Calu3 (cell line): ENCODE measurements around the gene FBXW11. TPM values are rescaled to one million over a fixed set of nuclear protein-coding genes. Genes with fewer than 3 reads are reported as not detected.
"Not testable (repeated sequence)": the region's sequence is repeated elsewhere in the genome, so short reads cannot be mapped to it uniquely, and the experiment has no call there.

Source experiments
- BruUV-seq: library from RNA; stranded (reverse); fragments of 400-500 nt; replicated peaks from 2 replicates; lab custom pipeline; 2021; lab: Mats Ljungman, UMichigan
- CTCF ChIA-PET: fragments of 300-600 bp; sonication (Branson Sonifier 250); formaldehyde crosslinking; loops from one replicate; lab custom pipeline; 2022; ENCODE audit warnings: antibody characterized with exemption; lab: Charles Lee
- DNase-seq: peaks from one replicate; pipeline ENCODE4 v3.0.0; 2022
- H3K27ac Mint-ChIP-seq: one replicate; pipeline ENCODE4 v1.8.0; 2022; ENCODE audit warnings: mixed read lengths; ENCODE audit not compliant: unreplicated experiment
- H3K27me3 Mint-ChIP-seq: one replicate; pipeline ENCODE4 v1.8.0; 2022; ENCODE audit warnings: mixed read lengths; ENCODE audit not compliant: unreplicated experiment
- H3K36me3 Mint-ChIP-seq: one replicate; pipeline ENCODE4 v1.8.0; 2022; ENCODE audit warnings: mild to moderate bottlenecking, moderate library complexity, mixed read lengths; ENCODE audit not compliant: insufficient read depth, unreplicated experiment
- H3K4me1 Mint-ChIP-seq: one replicate; pipeline ENCODE4 v1.8.0; 2022; ENCODE audit warnings: mild to moderate bottlenecking, low read depth, mixed read lengths; ENCODE audit not compliant: unreplicated experiment
- H3K4me3 Mint-ChIP-seq: one replicate; pipeline ENCODE4 v1.8.0; 2022; ENCODE audit warnings: mild to moderate bottlenecking, low read depth, moderate library complexity, mixed read lengths; ENCODE audit not compliant: unreplicated experiment
- H3K9me3 Mint-ChIP-seq: one replicate; pipeline ENCODE4 v1.8.0; 2022; ENCODE audit warnings: low read depth, mixed read lengths; ENCODE audit not compliant: unreplicated experiment
- CTCF ChIP-seq: fragments of 200-600 bp; IDR thresholded peaks from one replicate; pipeline ENCODE4 v1.8.0; 2022; ENCODE audit warnings: antibody characterized with exemption; ENCODE audit not compliant: unreplicated experiment
- intact Hi-C: fragments of 100-400 bp; cut with micrococcal nuclease; formaldehyde crosslinking; loops from one replicate; pipeline ENCODE4 v1.10.0; 2022; ENCODE audit not compliant: unreplicated experiment
- total RNA-seq: library from RNA; stranded (reverse); gene quantifications from 2 replicates; pipeline ENCODE4 v1.2.3, GENCODE V29; 2022

FBXW11 gene
- total RNA-seq, 1 experiment from 2014 or later, result 63.3 TPM

GRCh38 chr5:171920765-171921391, 85.6 kb downstream of the FBXW11 start:
- CTCF ChIA-PET, result interaction anchor here (0.7 to 0.8 kb wide), 2 partner anchors 8 to 22 kb away, joined by 3 to 6 read pairs; no protein-coding TSS in a partner anchor
- no TSS peak for BruUV-seq
- intact Hi-C loops, result no loop called here
- Mint-ChIP-seq H3K27ac (no peak overlapping the region), H3K9me3 (peaks cover 2% of the 10 kb centered on the region), H3K4me1 (peaks cover 12% of the 10 kb centered on the region), H3K4me3 (no peak overlapping the region), H3K36me3 (no peaks in the 10 kb centered on the region), H3K27me3 (no peaks in the 10 kb centered on the region)
- no peak for TF ChIP-seq CTCF
- DNase-seq, result no peak

DNA sequence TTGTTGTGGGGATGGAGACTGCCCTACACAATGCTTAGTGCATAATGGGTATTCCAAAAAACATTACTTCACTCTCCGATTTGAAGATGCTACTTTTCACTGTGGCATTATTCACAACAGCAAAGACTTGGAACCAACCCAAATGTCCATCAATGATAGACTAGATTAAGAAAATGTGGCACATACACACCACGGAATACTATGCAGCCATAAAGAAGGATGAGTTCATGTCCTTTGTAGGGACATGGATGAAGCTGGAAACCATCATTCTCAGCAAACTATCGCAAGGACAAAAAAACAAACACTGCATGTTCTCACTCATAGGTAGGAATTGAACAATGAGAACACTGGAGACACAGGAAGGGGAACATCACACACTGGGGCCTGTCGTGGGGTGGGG, 90.7 kb downstream of the FBXW11 start:
- intact Hi-C loops, H3K9me3 Mint-ChIP-seq, CTCF ChIA-PET: not testable (repeated sequence)

GRCh38 chr5:171914726-171915338, 91.6 kb downstream of the FBXW11 start:
- intact Hi-C loops, result loop anchor here (5.0 kb wide), 1 partner anchor 272 kb away; the partner anchor contains the start of gene STK10
- Mint-ChIP-seq H3K27me3 (no peaks in the 10 kb centered on the region), H3K4me3 (no peak overlapping the region), H3K27ac (peak overlapping the region; percentile 28), H3K36me3 (no peaks in the 10 kb centered on the region), H3K4me1 (peaks cover 26% of the 10 kb centered on the region), H3K9me3 (no peaks in the 10 kb centered on the region)
- DNase-seq, result no peak
- BruUV-seq, result no TSS peak
- CTCF ChIA-PET, result no interaction called here
- TF ChIP-seq CTCF, result no peak

More for the DNA sequence above, 90.7 kb downstream of the FBXW11 start:
- not testable (repeated sequence) for H3K4me3 Mint-ChIP-seq, H3K27me3 Mint-ChIP-seq, H3K36me3 Mint-ChIP-seq, BruUV-seq, DNase-seq
- Mint-ChIP-seq H3K4me1 (peaks cover 27% of the 10 kb centered on the region), H3K27ac (peak overlapping the region; percentile 28)

- CTCF ChIA-PET, result interaction anchor here (0.6 to 4.1 kb wide), 3 partner anchors 94 to 154 kb away, joined by 3 to 40 read pairs (median 35); partner anchors contain the start of gene FBXW11
- intact Hi-C loops, result loop anchor here (2.0 to 5.0 kb wide), 3 partner anchors 89 to 379 kb away; partner anchors contain the start of gene STK10
- no peaks in the 10 kb centered on the region for H3K36me3 Mint-ChIP-seq
- H3K4me1 Mint-ChIP-seq, result peaks cover 26% of the 10 kb centered on the region
- no peaks in the 10 kb centered on the region for H3K27me3 Mint-ChIP-seq
- H3K27ac Mint-ChIP-seq, result peak overlapping the region; percentile 16
- BruUV-seq, result no TSS peak
- H3K4me3 Mint-ChIP-seq, result no peak overlapping the region
- no peak for TF ChIP-seq CTCF
- DNase-seq, result no peak
- no peaks in the 10 kb centered on the region for H3K9me3 Mint-ChIP-seq
Measured at GRCh38 chr5:171913987-171914273, 92.5 kb downstream of the FBXW11 start.
